Endodermal cell (in vitro differentiated cells): ENCODE measurements around the gene REG1B. TPM values are rescaled to one million over a fixed set of nuclear protein-coding genes. Genes with fewer than 3 reads are reported as not detected.
"Not testable (repeated sequence)": the region's sequence is repeated elsewhere in the genome, so short reads cannot be mapped to it uniquely, and the experiment has no call there.

Source experiments
- DNase-seq: peaks from one replicate; pipeline ENCODE4 v3.0.0-alpha.2; 2017
- H3K27ac ChIP-seq: 2 replicates; pipeline ENCODE4 v1.5.1; 2013; ENCODE audit warnings: mild to moderate bottlenecking, low read depth, low read length, moderate library complexity
- H3K27me3 ChIP-seq: 2 replicates; pipeline ENCODE4 v1.6.1; 2013; ENCODE audit warnings: mild to moderate bottlenecking, low read length, moderate library complexity; ENCODE audit not compliant: insufficient read depth, control insufficient read depth, poor library complexity, severe bottlenecking
- H3K36me3 ChIP-seq: 2 replicates; pipeline ENCODE4 v1.7.0; 2013; ENCODE audit warnings: mild to moderate bottlenecking, low read length, moderate library complexity; ENCODE audit not compliant: control insufficient read depth, insufficient read depth
- H3K4me1 ChIP-seq: one replicate; pipeline ENCODE4 v1.7.0; 2013; ENCODE audit warnings: low read length; ENCODE audit not compliant: control insufficient read depth, insufficient read depth
- H3K4me3 ChIP-seq: 2 replicates; pipeline ENCODE4 v1.5.1; 2013; ENCODE audit warnings: mild to moderate bottlenecking, low read length, moderate library complexity
- H3K9ac ChIP-seq: 2 replicates; pipeline ENCODE4 v1.6.1; 2013; ENCODE audit warnings: mild to moderate bottlenecking, low read length, moderate library complexity; ENCODE audit not compliant: poor library complexity, severe bottlenecking; ENCODE audit errors: extremely low read depth
- H3K9me3 ChIP-seq: 2 replicates; pipeline ENCODE4 v1.6.1; 2013; ENCODE audit warnings: mild to moderate bottlenecking, low read length, moderate library complexity; ENCODE audit not compliant: control insufficient read depth
- H3K27ac Mint-ChIP-seq: 2 replicates; pipeline ENCODE4 v1.8.0; 2020; ENCODE audit warnings: mixed read lengths
- H3K27me3 Mint-ChIP-seq: 2 replicates; pipeline ENCODE4 v1.8.0; 2021; ENCODE audit warnings: mild to moderate bottlenecking, mixed read lengths; ENCODE audit not compliant: insufficient read depth
- H3K36me3 Mint-ChIP-seq: 2 replicates; pipeline ENCODE4 v1.8.0; 2020; ENCODE audit warnings: low read depth, mixed read lengths
- H3K4me1 Mint-ChIP-seq: 2 replicates; pipeline ENCODE4 v1.8.0; 2020; ENCODE audit warnings: mixed read lengths
- H3K4me3 Mint-ChIP-seq: 2 replicates; pipeline ENCODE4 v1.8.0; 2020; ENCODE audit warnings: mild to moderate bottlenecking, moderate library complexity, mixed read lengths
- H3K9me3 Mint-ChIP-seq: 2 replicates; pipeline ENCODE4 v1.8.0; 2020; ENCODE audit warnings: mild to moderate bottlenecking, mixed read lengths
- CTCF ChIP-seq: fragments of 200-600 bp; sonication (generic); conservative IDR thresholded peaks from 2 replicates; pipeline ENCODE4 v1.5.0; 2021; ENCODE audit warnings: antibody characterized with exemption, mild to moderate bottlenecking
- WGBS, 2 experiments: methylation state at CpG; one replicate each; pipeline versions ENCODE4 v1.1.5 to v1.1.7; 2013; ENCODE audit warnings: missing lambda C conversion rate in 2 of 2, mixed read lengths in 1 of 2; ENCODE audit not compliant: insufficient coverage in 1 of 2, insufficient read length in 1 of 2; 5-methylcytosine and 5-hydroxymethylcytosine counted together
- total RNA-seq, 2 donors: library from RNA; stranded (reverse); fragmentation: NEBNext Ultra II Directional in 1 of 2; extraction: Animal tissue kit (Norgen Biotek cat#: 25700) in 1 of 2; gene quantifications; 2 replicates in 1 of 2; 3 replicates in 1 of 2; pipeline ENCODE4 v1.2.1, GENCODE V29; 2021

The REG1B gene
- total RNA-seq, 2 donors from 2014 or later, result not detected

GRCh38 chr2:79071078-79071477 lies 16.7 kb downstream of the REG1B start:
- Mint-ChIP-seq H3K4me1 (peaks cover 10% of the 10 kb centered on the region), H3K4me3 (no peak overlapping the region), H3K9me3 (peaks cover 2% of the 10 kb centered on the region), H3K27ac (no peak overlapping the region), H3K27me3 (peaks cover 74% of the 10 kb centered on the region), H3K36me3 (no peaks in the 10 kb centered on the region)
- H3K4me3 ChIP-seq, result no peak overlapping the region
- 94% methylated on average over 2 of the region's 2 CpGs for WGBS, 2 experiments
- peaks cover 6% of the 10 kb centered on the region for H3K4me1 ChIP-seq
- H3K27me3 ChIP-seq, result peaks cover 81% of the 10 kb centered on the region
- H3K27ac ChIP-seq, result no peak overlapping the region
- no peak for DNase-seq
- H3K9ac ChIP-seq, result no peak overlapping the region
- H3K9me3 ChIP-seq, result peaks cover 11% of the 10 kb centered on the region
- H3K36me3 ChIP-seq, result no peaks in the 10 kb centered on the region
- no peak for TF ChIP-seq CTCF

GRCh38 chr2:79065201-79065600 lies 22.6 kb downstream of the REG1B start:
- Mint-ChIP-seq H3K27me3 (peaks cover 95% of the 10 kb centered on the region), H3K27ac (no peak overlapping the region), H3K4me1 (peaks cover 7% of the 10 kb centered on the region), H3K9me3 (peaks cover 2% of the 10 kb centered on the region), H3K36me3 (no peaks in the 10 kb centered on the region), H3K4me3 (no peak overlapping the region)
- H3K9ac ChIP-seq, result no peak overlapping the region
- no peak for TF ChIP-seq CTCF
- no peaks in the 10 kb centered on the region for H3K36me3 ChIP-seq
- peaks cover 10% of the 10 kb centered on the region for H3K9me3 ChIP-seq
- WGBS, 2 experiments, result 86 to 96% methylated on average over 2 of the region's 2 CpGs
- H3K4me1 ChIP-seq, result peaks cover 6% of the 10 kb centered on the region
- no peak overlapping the region for H3K27ac ChIP-seq
- no peak for DNase-seq
- H3K4me3 ChIP-seq, result no peak overlapping the region
- peaks cover 96% of the 10 kb centered on the region for H3K27me3 ChIP-seq

GRCh38 chr2:79054769-79055168 lies 33.0 kb downstream of the REG1B start:
- not testable (repeated sequence) for DNase-seq, H3K4me3 ChIP-seq, H3K27ac ChIP-seq, H3K36me3 Mint-ChIP-seq, H3K9ac ChIP-seq, H3K9me3 ChIP-seq, H3K27me3 Mint-ChIP-seq, H3K4me1 ChIP-seq, H3K4me1 Mint-ChIP-seq, H3K4me3 Mint-ChIP-seq, H3K27ac Mint-ChIP-seq, H3K36me3 ChIP-seq, H3K27me3 ChIP-seq
- peaks cover 24% of the 10 kb centered on the region for H3K9me3 Mint-ChIP-seq
- 80 to 94% methylated on average over 1 to 4 of the region's 5 CpGs for WGBS, 2 experiments

GRCh38 chr2:79053486-79053885 lies 34.3 kb downstream of the REG1B start:
- H3K27ac Mint-ChIP-seq, H3K27me3 ChIP-seq, H3K9ac ChIP-seq, H3K9me3 ChIP-seq, DNase-seq, H3K36me3 Mint-ChIP-seq, H3K4me3 Mint-ChIP-seq, H3K36me3 ChIP-seq, H3K4me1 Mint-ChIP-seq, H3K4me3 ChIP-seq, H3K4me1 ChIP-seq, H3K27ac ChIP-seq, H3K27me3 Mint-ChIP-seq: not testable (repeated sequence)
- 73 to 100% methylated on average over 1 to 5 of the region's 5 CpGs for WGBS, 2 experiments
- peaks cover 29% of the 10 kb centered on the region for H3K9me3 Mint-ChIP-seq
